Fibroblast of mammary gland (primary cell): ENCODE data around the gene C1orf105.
A peak's percentile ranks its signal among the peaks of the same experiment; 100 is the strongest.

ENCODE experiments used
- DNase-seq: peaks from one replicate; pipeline ENCODE4 v3.0.0-alpha.2; 2010; ENCODE audit warnings: low read depth
- H3K4me3 ChIP-seq: 2 replicates; pipeline ENCODE4 v1.5.1; 2011; ENCODE audit warnings: low read depth, mild to moderate bottlenecking, low read length, moderate library complexity; ENCODE audit not compliant: control insufficient read depth
- TF ChIP-seq, protein P1 (sequence below): conservative IDR thresholded peaks from 2 replicates; pipeline ENCODE4 v1.5.1; 2011; ENCODE audit warnings: low read depth, low read length, inconsistent platforms; ENCODE audit not compliant: control insufficient read depth, insufficient read depth

Gene C1orf105

GRCh38 chr1:172386046-172386445 is 34.4 kb upstream of the C1orf105 start:
- H3K4me3 ChIP-seq: no peak overlapping the region
- TF ChIP-seq, protein P1, sequence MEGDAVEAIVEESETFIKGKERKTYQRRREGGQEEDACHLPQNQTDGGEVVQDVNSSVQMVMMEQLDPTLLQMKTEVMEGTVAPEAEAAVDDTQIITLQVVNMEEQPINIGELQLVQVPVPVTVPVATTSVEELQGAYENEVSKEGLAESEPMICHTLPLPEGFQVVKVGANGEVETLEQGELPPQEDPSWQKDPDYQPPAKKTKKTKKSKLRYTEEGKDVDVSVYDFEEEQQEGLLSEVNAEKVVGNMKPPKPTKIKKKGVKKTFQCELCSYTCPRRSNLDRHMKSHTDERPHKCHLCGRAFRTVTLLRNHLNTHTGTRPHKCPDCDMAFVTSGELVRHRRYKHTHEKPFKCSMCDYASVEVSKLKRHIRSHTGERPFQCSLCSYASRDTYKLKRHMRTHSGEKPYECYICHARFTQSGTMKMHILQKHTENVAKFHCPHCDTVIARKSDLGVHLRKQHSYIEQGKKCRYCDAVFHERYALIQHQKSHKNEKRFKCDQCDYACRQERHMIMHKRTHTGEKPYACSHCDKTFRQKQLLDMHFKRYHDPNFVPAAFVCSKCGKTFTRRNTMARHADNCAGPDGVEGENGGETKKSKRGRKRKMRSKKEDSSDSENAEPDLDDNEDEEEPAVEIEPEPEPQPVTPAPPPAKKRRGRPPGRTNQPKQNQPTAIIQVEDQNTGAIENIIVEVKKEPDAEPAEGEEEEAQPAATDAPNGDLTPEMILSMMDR: no peak
- no peak for DNase-seq

DNA sequence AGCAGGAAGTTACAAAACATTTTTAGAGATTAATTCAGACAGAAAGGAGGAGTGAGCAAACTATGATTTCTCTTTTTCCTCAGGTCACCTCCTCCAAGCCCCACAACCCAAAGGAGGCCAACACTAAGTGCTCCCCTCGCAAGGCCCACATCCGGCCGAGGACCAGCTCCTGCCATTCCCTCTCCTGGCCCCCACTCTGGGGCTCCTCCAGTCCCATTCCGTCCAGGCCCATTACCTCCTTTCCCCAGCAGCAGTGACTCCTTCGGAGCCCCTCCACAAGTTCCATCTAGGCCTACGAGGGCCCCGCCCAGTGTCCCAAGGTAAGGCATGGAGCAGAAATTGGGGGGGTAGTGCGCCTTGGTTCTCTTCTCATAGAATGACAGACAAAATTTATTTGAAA is 32.0 kb upstream of the C1orf105 start:
- no peak for DNase-seq
- TF ChIP-seq, protein P1: no peak
- H3K4me3 ChIP-seq: no peak overlapping the region

DNA sequence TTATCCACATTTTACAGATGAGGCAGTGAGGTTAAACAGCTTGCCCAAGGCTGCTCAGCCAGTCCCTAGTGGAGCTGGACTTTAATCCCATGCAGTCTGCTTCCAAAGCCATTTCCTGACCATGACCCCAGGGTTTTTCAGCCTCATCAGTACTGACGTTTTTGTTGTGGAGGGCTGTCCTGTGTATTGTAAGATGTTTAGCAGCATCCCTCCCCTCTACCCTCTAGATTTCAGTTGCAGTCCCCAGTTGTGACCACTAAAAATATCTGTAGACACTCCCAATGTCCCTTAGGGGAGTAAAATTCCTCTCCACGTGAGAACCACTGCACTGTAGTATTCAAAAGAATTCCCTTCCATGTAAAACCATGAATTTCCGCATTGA is 30.2 kb upstream of the C1orf105 start:
- no peak for DNase-seq
- TF ChIP-seq, protein P1: no peak
- H3K4me3 ChIP-seq: no peak overlapping the region

GRCh38 chr1:172390683-172391551 is 29.6 kb upstream of the C1orf105 start:
- DNase-seq: peak; percentile 50
- TF ChIP-seq, protein P1: no peak
- no peak overlapping the region for H3K4me3 ChIP-seq

DNA sequence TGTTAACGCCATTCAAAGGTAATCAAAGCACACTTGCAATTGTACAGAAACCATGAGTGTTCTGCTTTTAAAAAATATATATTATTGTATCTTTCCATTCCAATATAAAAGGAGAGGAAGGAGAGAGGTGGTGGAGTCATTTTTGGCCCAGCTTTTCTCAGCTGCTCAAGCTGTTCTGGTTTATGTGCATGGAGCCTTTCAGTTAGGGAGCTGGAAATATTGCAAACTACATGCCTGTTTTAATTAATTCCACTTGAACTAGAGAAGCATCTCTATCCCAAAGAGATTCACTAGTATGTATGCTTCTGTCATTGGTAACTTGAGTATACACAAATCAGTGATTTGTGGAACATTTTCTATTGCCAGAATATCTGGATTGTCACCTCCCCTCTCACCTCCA is 28.5 kb upstream of the C1orf105 start:
- no peak overlapping the region for H3K4me3 ChIP-seq
- TF ChIP-seq, protein P1: no peak
- no peak for DNase-seq

DNA sequence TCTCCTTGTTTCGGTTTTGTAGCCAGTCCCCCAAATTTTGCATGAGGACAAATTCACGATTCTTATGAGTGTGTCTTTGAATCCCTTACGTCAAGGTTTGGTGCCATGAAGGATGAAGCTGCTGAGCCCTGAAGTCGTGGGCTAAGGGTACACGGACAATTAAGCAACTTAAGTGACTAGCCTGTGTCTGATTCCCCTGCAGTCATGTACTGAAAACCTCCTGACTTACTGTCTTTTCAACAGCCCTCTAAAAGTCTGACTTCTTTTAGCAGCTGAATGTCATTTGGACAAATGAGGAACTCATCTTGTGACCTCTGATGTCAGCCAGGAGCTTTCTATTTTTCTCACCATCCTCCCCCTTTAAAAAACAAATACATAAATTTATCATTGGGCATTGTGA is 27.1 kb upstream of the C1orf105 start:
- no peak for DNase-seq
- no peak overlapping the region for H3K4me3 ChIP-seq
- TF ChIP-seq, protein P1: no peak
